Globus pallidus (tissue), 1 donor: Measurements from ENCODE around the gene PLCB1.

Experiments
- DNase-seq: peaks from one replicate; pipeline ENCODE4 v3.0.0-alpha.2; 2015; ENCODE audit warnings: low spot score

Gene PLCB1

GRCh38 chr20:8657664-8658063, 525.6 kb downstream of the PLCB1 start:
- no peak for DNase-seq

- no peak for DNase-seq
Observed at GRCh38 chr20:8658103-8658502, 526.0 kb downstream of the PLCB1 start.

- no peak for DNase-seq
Observed at GRCh38 chr20:8661229-8661952, 529.3 kb downstream of the PLCB1 start.

- DNase-seq = no peak
Observed at GRCh38 chr20:8662433-8662954, 530.4 kb downstream of the PLCB1 start.

- DNase-seq = no peak
Observed at GRCh38 chr20:8663424-8663823, 531.4 kb downstream of the PLCB1 start.

GRCh38 chr20:8664778-8665177, 532.7 kb downstream of the PLCB1 start:
- DNase-seq = no peak

- no peak for DNase-seq
Observed at GRCh38 chr20:8667306-8667705, 535.2 kb downstream of the PLCB1 start.

GRCh38 chr20:8670207-8670892, 538.3 kb downstream of the PLCB1 start:
- no peak for DNase-seq

- DNase-seq = no peak
Observed at GRCh38 chr20:8670893-8671215, 538.8 kb downstream of the PLCB1 start.

- no peak for DNase-seq
Observed at GRCh38 chr20:8671370-8671961, 539.4 kb downstream of the PLCB1 start.

GRCh38 chr20:8673116-8673515, 541.0 kb downstream of the PLCB1 start:
- no peak for DNase-seq

GRCh38 chr20:8675896-8676295, 543.8 kb downstream of the PLCB1 start:
- DNase-seq = no peak

- DNase-seq = no peak
Observed at GRCh38 chr20:8678098-8678776, 546.2 kb downstream of the PLCB1 start.

GRCh38 chr20:8689337-8689736, 557.3 kb downstream of the PLCB1 start:
- DNase-seq = no peak

GRCh38 chr20:8690074-8690473, 558.0 kb downstream of the PLCB1 start:
- no peak for DNase-seq

- DNase-seq = no peak
Observed at GRCh38 chr20:8693709-8694108, 561.6 kb downstream of the PLCB1 start.

GRCh38 chr20:8700756-8701155, 568.7 kb downstream of the PLCB1 start:
- DNase-seq = no peak

GRCh38 chr20:8706961-8707700, 575.1 kb downstream of the PLCB1 start:
- DNase-seq = no peak

- DNase-seq = no peak
Observed at GRCh38 chr20:8709627-8710026, 577.6 kb downstream of the PLCB1 start.

GRCh38 chr20:8711501-8711900, 579.4 kb downstream of the PLCB1 start:
- no peak for DNase-seq

GRCh38 chr20:8714206-8714605, 582.1 kb downstream of the PLCB1 start:
- no peak for DNase-seq

GRCh38 chr20:8718279-8718678, 586.2 kb downstream of the PLCB1 start:
- no peak for DNase-seq
